OCI-LY7 (cell line): Measurements from ENCODE around the gene NR2F2. TPM values are rescaled to one million over a fixed set of nuclear protein-coding genes. Genes with fewer than 3 reads are reported as not detected.

Source experiments
- BruUV-seq: library from RNA; stranded (reverse); fragments of 400-500 nt; replicated peaks from 2 replicates; lab custom pipeline; 2021; lab: Mats Ljungman, UMichigan
- CTCF ChIA-PET: fragments of 300-600 bp; sonication (Branson Sonifier 250); formaldehyde crosslinking; loops from one replicate; lab custom pipeline; 2022; ENCODE audit warnings: antibody characterized with exemption; ENCODE audit not compliant: unreplicated experiment; lab: Charles Lee
- POLR2A ChIA-PET: fragments of 300-600 bp; sonication (Branson Sonifier 250); formaldehyde crosslinking; loops from one replicate; lab custom pipeline; 2022; ENCODE audit warnings: antibody characterized with exemption; lab: Charles Lee
- DNase-seq: peaks from one replicate; pipeline ENCODE4 v3.0.0-alpha.2; 2015; ENCODE audit warnings: low spot score
- H2AFZ ChIP-seq: fragments of 200-600 bp; sonication (generic), shearing (Covaris generic); 2 replicates; pipeline ENCODE4 v1.6.1; 2014; ENCODE audit warnings: mild to moderate bottlenecking, antibody characterized with exemption, low read length, moderate library complexity
- H3K27ac ChIP-seq: fragments of 200-600 bp; sonication (generic); 2 replicates; pipeline ENCODE4 v1.5.1; 2014; ENCODE audit warnings: mixed run types, low read depth, mild to moderate bottlenecking, moderate library complexity, low read length, inconsistent platforms; ENCODE audit not compliant: poor library complexity, severe bottlenecking
- H3K36me3 ChIP-seq: fragments of 200-600 bp; sonication (generic); 2 replicates; pipeline ENCODE4 v1.6.1; 2014; ENCODE audit warnings: mild to moderate bottlenecking, antibody characterized with exemption, low read length, moderate library complexity, mixed read lengths; ENCODE audit not compliant: insufficient read depth
- H3K4me1 ChIP-seq: fragments of 200-600 bp; sonication (generic); 2 replicates; pipeline ENCODE4 v1.5.1; 2014; ENCODE audit warnings: mild to moderate bottlenecking, low read length; ENCODE audit not compliant: insufficient read depth, poor library complexity, severe bottlenecking
- H3K4me2 ChIP-seq: fragments of 200-600 bp; sonication (generic); 2 replicates; pipeline ENCODE4 v1.6.1; 2014; ENCODE audit warnings: mild to moderate bottlenecking, low read length
- H3K4me3 ChIP-seq: fragments of 200-600 bp; sonication (generic); 2 replicates; pipeline ENCODE4 v1.5.1; 2014; ENCODE audit warnings: mild to moderate bottlenecking, low read depth, low read length; ENCODE audit not compliant: poor library complexity, severe bottlenecking
- H3K79me2 ChIP-seq: fragments of 200-600 bp; sonication (generic); 2 replicates; pipeline ENCODE4 v1.6.1; 2016; ENCODE audit warnings: low read depth, mild to moderate bottlenecking, low read length, moderate library complexity, mixed read lengths; ENCODE audit not compliant: insufficient read depth
- H3K9me2 ChIP-seq: fragments of 200-600 bp; sonication (generic); 2 replicates; pipeline ENCODE4 v1.6.1; 2016; ENCODE audit warnings: mild to moderate bottlenecking, low read length, mixed read lengths; ENCODE audit not compliant: insufficient read depth
- H3K9me3 ChIP-seq: fragments of 200-600 bp; sonication (generic); 2 replicates; pipeline ENCODE4 v1.6.1; 2014; ENCODE audit warnings: mild to moderate bottlenecking, mixed run types, low read length, mixed read lengths
- H4K20me1 ChIP-seq: fragments of 200-600 bp; sonication (generic); 2 replicates; pipeline ENCODE4 v1.6.1; 2014; ENCODE audit warnings: mild to moderate bottlenecking, antibody characterized with exemption, low read length, moderate library complexity, mixed read lengths; ENCODE audit not compliant: insufficient read depth
- EZH2phosphoT487 ChIP-seq: fragments of 200-600 bp; sonication (generic); IDR thresholded peaks from 2 replicates; pipeline ENCODE4 v1.6.1; 2018; ENCODE audit warnings: low read depth, borderline replicate concordance, mild to moderate bottlenecking, mixed run types, antibody characterized with exemption, low read length, moderate library complexity, mixed read lengths
- intact Hi-C: fragments of 100-400 bp; cut with micrococcal nuclease; formaldehyde crosslinking; loops from one replicate; pipeline ENCODE4 v1.10.0; 2022; ENCODE audit not compliant: unreplicated experiment
- total RNA-seq, 2 experiments: library from RNA; depleted of rRNA in 1 of 2; stranded (reverse); fragments of >200 nt in 1 of 2; shearing (Covaris generic) in 1 of 2; gene quantifications; 2 replicates each; pipeline ENCODE4 v1.2.3, GENCODE V29; 2014 to 2022
- TF ChIP-seq, protein P1 (sequence below): fragments of 200-600 bp; sonication (generic); conservative IDR thresholded peaks from 2 replicates; pipeline ENCODE4 v1.5.1; 2014; ENCODE audit warnings: mild to moderate bottlenecking, antibody characterized with exemption, low read length, moderate library complexity, mixed read lengths

NR2F2 gene
- total RNA-seq, 2 experiments from 2014 or later, result not detected

DNA sequence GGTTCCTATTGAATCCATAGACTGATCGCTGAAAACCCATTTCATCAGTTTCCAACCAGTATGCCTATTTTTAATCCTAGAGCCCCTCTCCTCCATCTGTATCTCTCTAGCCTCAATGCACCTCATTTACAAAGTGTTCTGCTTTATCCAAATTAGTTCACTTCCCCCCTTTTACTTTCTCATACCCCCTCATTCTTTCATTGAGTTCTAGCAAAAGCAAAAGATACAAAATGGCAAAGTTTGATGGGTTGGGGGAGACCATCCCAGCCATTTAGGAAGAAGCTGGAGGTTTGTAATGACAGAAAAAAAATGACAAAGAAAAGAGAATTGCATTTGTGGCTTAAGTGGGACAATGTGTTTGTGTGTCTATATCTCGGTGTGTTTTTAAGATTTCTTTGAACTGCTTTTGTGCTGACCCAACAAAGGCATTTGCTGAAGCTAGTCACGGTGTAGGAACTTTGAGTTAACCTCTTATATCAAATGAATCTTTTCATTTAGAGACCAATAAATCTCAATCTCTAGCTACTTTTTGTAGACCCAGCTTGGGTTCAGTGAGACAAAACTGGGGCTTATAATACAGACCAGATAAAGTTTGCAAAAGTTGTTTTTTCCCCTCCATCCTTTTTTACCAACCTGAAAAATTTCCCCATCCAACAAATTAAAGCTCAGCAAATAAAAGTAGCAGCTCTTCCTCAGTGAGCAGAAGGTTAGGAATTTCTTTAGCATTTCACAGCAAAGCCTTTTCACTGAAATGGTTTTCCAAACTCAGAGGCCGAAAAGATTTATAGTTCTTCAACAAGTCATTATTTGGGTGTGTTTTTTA is 18.7 kb downstream of the NR2F2 start:
- intact Hi-C loops, result no loop called here
- Histone ChIP-seq H4K20me1 (no peaks in the 10 kb centered on the region), H3K4me2 (no peak overlapping the region), H3K9me3 (no peaks in the 10 kb centered on the region), H3K4me1 (no peaks in the 10 kb centered on the region), H3K9me2 (no peaks in the 10 kb centered on the region), H3K79me2 (no peaks in the 10 kb centered on the region), H2AFZ (no peak overlapping the region), H3K27ac (no peak overlapping the region), H3K36me3 (no peaks in the 10 kb centered on the region), H3K4me3 (no peak overlapping the region)
- CTCF ChIA-PET, result no interaction called here
- TF ChIP-seq, protein P1, sequence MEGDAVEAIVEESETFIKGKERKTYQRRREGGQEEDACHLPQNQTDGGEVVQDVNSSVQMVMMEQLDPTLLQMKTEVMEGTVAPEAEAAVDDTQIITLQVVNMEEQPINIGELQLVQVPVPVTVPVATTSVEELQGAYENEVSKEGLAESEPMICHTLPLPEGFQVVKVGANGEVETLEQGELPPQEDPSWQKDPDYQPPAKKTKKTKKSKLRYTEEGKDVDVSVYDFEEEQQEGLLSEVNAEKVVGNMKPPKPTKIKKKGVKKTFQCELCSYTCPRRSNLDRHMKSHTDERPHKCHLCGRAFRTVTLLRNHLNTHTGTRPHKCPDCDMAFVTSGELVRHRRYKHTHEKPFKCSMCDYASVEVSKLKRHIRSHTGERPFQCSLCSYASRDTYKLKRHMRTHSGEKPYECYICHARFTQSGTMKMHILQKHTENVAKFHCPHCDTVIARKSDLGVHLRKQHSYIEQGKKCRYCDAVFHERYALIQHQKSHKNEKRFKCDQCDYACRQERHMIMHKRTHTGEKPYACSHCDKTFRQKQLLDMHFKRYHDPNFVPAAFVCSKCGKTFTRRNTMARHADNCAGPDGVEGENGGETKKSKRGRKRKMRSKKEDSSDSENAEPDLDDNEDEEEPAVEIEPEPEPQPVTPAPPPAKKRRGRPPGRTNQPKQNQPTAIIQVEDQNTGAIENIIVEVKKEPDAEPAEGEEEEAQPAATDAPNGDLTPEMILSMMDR, result no peak
- TF ChIP-seq EZH2phosphoT487, result no peak
- no TSS peak for BruUV-seq
- no peak for DNase-seq
- POLR2A ChIA-PET, result no interaction called here

DNA sequence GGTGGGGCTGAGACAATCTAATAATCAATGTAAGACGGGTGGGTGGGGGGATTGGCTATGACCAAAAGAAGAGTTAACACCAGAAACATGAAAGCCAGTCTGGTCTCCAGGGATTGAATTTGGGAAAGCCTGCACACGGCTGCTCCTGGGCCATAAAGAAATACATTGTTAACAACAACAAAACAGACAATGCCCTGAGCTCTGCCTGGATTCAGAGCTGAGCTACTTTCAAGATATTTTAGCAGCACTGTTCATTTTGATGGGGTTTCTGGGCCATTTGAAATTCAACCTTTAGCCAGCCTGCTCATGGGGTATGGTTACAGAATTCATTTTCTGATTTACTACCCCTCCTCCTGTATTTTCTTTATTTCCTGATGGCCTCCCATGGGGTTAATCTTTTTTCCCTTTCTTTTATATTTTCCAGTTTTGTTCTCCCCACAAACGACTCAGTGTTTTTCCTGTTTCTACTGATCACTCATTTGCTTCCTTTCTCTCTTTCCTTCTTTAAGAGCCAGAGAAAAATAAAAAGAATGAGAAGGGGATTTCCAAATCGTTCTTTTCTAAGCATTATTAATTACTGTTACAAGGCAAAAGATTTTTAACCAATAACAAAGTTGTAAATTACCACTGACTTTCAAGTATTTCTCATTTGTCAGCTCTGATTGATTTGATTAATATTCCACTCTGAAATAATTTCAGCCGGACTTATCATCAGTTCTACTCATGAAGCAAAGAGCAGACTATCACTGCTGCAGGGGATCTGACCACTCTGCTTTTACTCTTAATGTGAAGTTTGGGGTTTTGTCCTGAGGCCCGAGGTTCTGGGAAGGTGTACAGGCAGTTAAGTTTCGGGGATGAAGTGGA is 19.6 kb downstream of the NR2F2 start:
- Histone ChIP-seq H2AFZ (no peak overlapping the region), H3K79me2 (no peaks in the 10 kb centered on the region), H3K4me1 (no peaks in the 10 kb centered on the region), H3K4me3 (no peak overlapping the region), H3K4me2 (no peak overlapping the region), H3K27ac (no peak overlapping the region), H3K9me3 (no peaks in the 10 kb centered on the region), H3K9me2 (no peaks in the 10 kb centered on the region), H3K36me3 (no peaks in the 10 kb centered on the region), H4K20me1 (no peaks in the 10 kb centered on the region)
- BruUV-seq, result no TSS peak
- DNase-seq, result no peak
- intact Hi-C loops, result no loop called here
- POLR2A ChIA-PET, result interaction anchor here (0.5 kb wide), 1 partner anchor 9 kb away, joined by 7 read pairs; no protein-coding TSS in a partner anchor
- TF ChIP-seq EZH2phosphoT487, result no peak
- TF ChIP-seq, protein P1, result no peak
- CTCF ChIA-PET, result no interaction called here
